B cell (primary cell): ENCODE data around the gene GARIN5A. TPM values are rescaled to one million over a fixed set of nuclear protein-coding genes. Genes with fewer than 3 reads are reported as not detected.

Experiments used
- ATAC-seq: fragments of 200-7000 bp; cut with Tn5 transposase; one replicate; pipeline ENCODE4 v1.10.0; 2021; ENCODE audit warnings: low read depth, mild to moderate bottlenecking, moderate number of reproducible peaks, moderate library complexity
- CTCF ChIA-PET: fragments of 350-600 bp; sonication (Branson Sonifier 250); formaldehyde crosslinking; loops from one replicate; lab custom pipeline; 2021; ENCODE audit warnings: antibody characterized with exemption, inconsistent platforms; lab: Charles Lee
- POLR2A ChIA-PET: fragments of 350-600 bp; sonication (Branson Sonifier 250); formaldehyde crosslinking; loops from one replicate; lab custom pipeline; 2021; ENCODE audit warnings: antibody characterized with exemption; lab: Charles Lee
- DNase-seq: peaks from one replicate; pipeline ENCODE4 v3.0.0; 2013
- H2AFZ ChIP-seq: 2 replicates; pipeline ENCODE4 v1.6.1; 2012; ENCODE audit warnings: mild to moderate bottlenecking, low read depth, low read length; ENCODE audit not compliant: insufficient read depth, poor library complexity, severe bottlenecking
- H3K27ac ChIP-seq, 2 donors: 1 replicate in 1 of 2; 2 replicates in 1 of 2; pipeline ENCODE4 v1.5.1; 2012 to 2013; ENCODE audit warnings: low read length in 2 of 2, mild to moderate bottlenecking in 2 of 2, moderate library complexity in 1 of 2
- H3K27me3 ChIP-seq, 4 experiments: fragments of 200-600 bp in 1 of 4; sonication (generic) in 1 of 4; replicated peaks in 1 of 4; 1 replicate in 2 of 4; 2 replicates in 2 of 4; pipeline versions ENCODE4 v1.6.1 to v1.7.0; 2013 to 2016; ENCODE audit warnings: low read length in 3 of 4, mild to moderate bottlenecking in 2 of 4, mixed read lengths in 1 of 4, moderate library complexity in 1 of 4; ENCODE audit not compliant: insufficient read depth in 4 of 4, control insufficient read depth in 3 of 4; ENCODE audit errors: control extremely low read depth in 1 of 4
- H3K36me3 ChIP-seq, 2 experiments: replicated peaks in 1 of 2; 1 replicate in 1 of 2; 2 replicates in 1 of 2; pipeline versions ENCODE4 v1.6.1 to v1.7.1; 2013; ENCODE audit warnings: low read length in 1 of 2; ENCODE audit not compliant: insufficient read depth in 2 of 2, control insufficient read depth in 1 of 2; ENCODE audit errors: control extremely low read depth in 1 of 2, extremely low read depth in 1 of 2
- H3K4me1 ChIP-seq, 2 donors: fragments of 200-600 bp in 1 of 2; sonication (generic) in 1 of 2; 1 replicate in 1 of 2; 2 replicates in 1 of 2; pipeline versions ENCODE4 v1.5.1 to v1.6.1; 2013 to 2017; ENCODE audit warnings: low read length in 2 of 2; ENCODE audit not compliant: control insufficient read depth in 2 of 2, insufficient read depth in 2 of 2
- H3K4me2 ChIP-seq: replicated peaks from 2 replicates; pipeline ENCODE3; 2012; ENCODE audit warnings: mild to moderate bottlenecking, low read depth, low read length; ENCODE audit not compliant: poor library complexity, severe bottlenecking
- H3K4me3 ChIP-seq, 5 experiments: fragments of 200-600 bp in 1 of 5; sonication (generic) in 1 of 5; 1 replicate in 3 of 5; 2 replicates in 2 of 5; pipeline versions ENCODE4 v1.5.1 to v1.7.0; 2011 to 2016; ENCODE audit warnings: low read length in 4 of 5, mild to moderate bottlenecking in 4 of 5, low read depth in 2 of 5, control low read depth in 1 of 5, moderate library complexity in 1 of 5; ENCODE audit not compliant: insufficient read depth in 1 of 5; ENCODE audit errors: control extremely low read depth in 1 of 5, extremely low read depth in 1 of 5
- H3K79me2 ChIP-seq: fragments of 200-600 bp; sonication (generic); one replicate; pipeline ENCODE4 v1.6.0; 2016; ENCODE audit warnings: low read length; ENCODE audit not compliant: control insufficient read depth, insufficient read depth
- H3K9ac ChIP-seq: fragments of 200-600 bp; sonication (generic); 2 replicates; pipeline ENCODE4 v1.6.1; 2017; ENCODE audit warnings: mild to moderate bottlenecking, low read length, moderate library complexity
- H3K9me3 ChIP-seq, 3 donors: one replicate each; pipeline versions ENCODE4 v1.6.1 to v1.7.1; 2013; ENCODE audit warnings: low read length in 2 of 3; ENCODE audit not compliant: control insufficient read depth in 2 of 3, insufficient read depth in 1 of 3; ENCODE audit errors: control extremely low read depth in 1 of 3
- H4K20me1 ChIP-seq: 2 replicates; pipeline ENCODE4 v1.6.0; 2012; ENCODE audit warnings: mild to moderate bottlenecking, low read length; ENCODE audit not compliant: insufficient read depth, control insufficient read depth, poor library complexity, severe bottlenecking
- H3K27ac Mint-ChIP-seq: one replicate; pipeline ENCODE4 v1.8.0; 2021; ENCODE audit warnings: mixed read lengths
- H3K27me3 Mint-ChIP-seq: one replicate; pipeline ENCODE4 v1.8.0; 2021; ENCODE audit warnings: mixed read lengths
- H3K4me1 Mint-ChIP-seq: one replicate; pipeline ENCODE4 v1.8.0; 2021; ENCODE audit warnings: mixed read lengths
- H3K4me3 Mint-ChIP-seq: one replicate; pipeline ENCODE4 v1.8.0; 2021; ENCODE audit warnings: mixed read lengths
- H3K9me3 Mint-ChIP-seq: one replicate; pipeline ENCODE4 v1.8.0; 2022; ENCODE audit warnings: mixed read lengths; ENCODE audit not compliant: insufficient read depth
- CTCF ChIP-seq: fragments of 200-600 bp; IDR thresholded peaks from one replicate; pipeline ENCODE4 v1.8.0; 2022; ENCODE audit warnings: antibody characterized with exemption, mild to moderate bottlenecking
- EZH2 ChIP-seq: IDR thresholded peaks from 2 replicates; pipeline ENCODE4 v1.6.1; 2012; ENCODE audit warnings: borderline replicate concordance, low read depth, mild to moderate bottlenecking, moderate library complexity, low read length; ENCODE audit not compliant: insufficient read depth, poor library complexity, severe bottlenecking
- WGBS: methylation state at CpG from one replicate; pipeline ENCODE4 v1.1.5; 2013; ENCODE audit warnings: missing lambda C conversion rate; ENCODE audit not compliant: insufficient coverage; 5-methylcytosine and 5-hydroxymethylcytosine counted together
- intact Hi-C: fragments of 100-400 bp; cut with micrococcal nuclease; formaldehyde crosslinking; loops from one replicate; pipeline ENCODE4 v1.10.0; 2022
- polyA plus RNA-seq: library from polyadenylated mRNA; depleted of rRNA; stranded (reverse); fragments of >200 nt; gene quantifications from 2 replicates; pipeline ENCODE4 v1.2.3, GENCODE V29; 2012
- total RNA-seq, 2 donors: library from RNA; stranded (reverse); fragments of 120-200 nt in 1 of 2; gene quantifications; 1 replicate in 1 of 2; 2 replicates in 1 of 2; pipeline versions ENCODE4 v1.2.3 to v1.2.4, GENCODE V29; 2013 to 2022

GARIN5A gene
- total and polyA plus RNA-seq, 2 donors (not counting 1 experiment from before 2014, with no cell fraction given) = 0.22 to 0.34 TPM

GRCh38 chr19:50513746-50514345 is 37.2 kb upstream of the GARIN5A start, which contains the start of gene ASPDH:
ASPDH (minus strand) TSS chr19:50513913; CDS start chr19:50513823, 90 bp downstream.
- Mint-ChIP-seq H3K27me3 (peaks cover 3% of the 10 kb centered on the region), H3K9me3 (no peaks in the 10 kb centered on the region), H3K27ac (peak within 1 kb of the TSS; percentile 59), H3K4me3 (no peak within 1 kb of the TSS), H3K4me1 (peaks cover 17% of the 10 kb centered on the region)
- no peaks in the 10 kb centered on the region for H4K20me1 ChIP-seq
- CTCF ChIA-PET = no interaction called here
- H2AFZ ChIP-seq = no peak within 1 kb of the TSS
- H3K27me3 ChIP-seq = peaks cover 0 to 25% (median 2%) of the 10 kb centered on the region in 4 experiments
- peaks cover 14 to 20% of the 10 kb centered on the region in 2 donors for H3K4me1 ChIP-seq
- H3K4me3 ChIP-seq = no peak within 1 kb of the TSS
- POLR2A ChIA-PET = no interaction called here
- WGBS = 67% methylated on average over 19 of the region's 22 CpGs
- intact Hi-C loops = no loop called here
- peaks cover 0 to 8% (median 0%) of the 10 kb centered on the region in 3 donors for H3K9me3 ChIP-seq
- H3K79me2 ChIP-seq = no peaks in the 10 kb centered on the region
- DNase-seq (no peak), ATAC-seq (no peak)
- H3K36me3 ChIP-seq = no peaks in the 10 kb centered on the region
- no peak within 1 kb of the TSS for H3K27ac ChIP-seq
- TF ChIP-seq EZH2 = no peak
- no peak for TF ChIP-seq CTCF
- H3K4me2 ChIP-seq = no peak within 1 kb of the TSS
- no peak within 1 kb of the TSS for H3K9ac ChIP-seq

- Histone ChIP-seq H3K9me3 (peaks cover 0 to 4% (median 0%) of the 10 kb centered on the region in 3 donors), H3K9ac (no peak overlapping the region), H3K79me2 (no peaks in the 10 kb centered on the region), H3K4me2 (no peak overlapping the region), H3K27ac (no peak overlapping the region), H2AFZ (no peak overlapping the region), H4K20me1 (no peaks in the 10 kb centered on the region), H3K36me3 (no peaks in the 10 kb centered on the region), H3K4me1 (peaks cover 14 to 20% of the 10 kb centered on the region in 2 donors), H3K27me3 (peaks cover 0 to 25% (median 2%) of the 10 kb centered on the region in 4 experiments), H3K4me3 (no peak overlapping the region)
- intact Hi-C loops = no loop called here
- DNase-seq = no peak
- TF ChIP-seq CTCF = no peak
- no peak for TF ChIP-seq EZH2
- Mint-ChIP-seq H3K4me1 (peaks cover 17% of the 10 kb centered on the region), H3K27me3 (peaks cover 3% of the 10 kb centered on the region), H3K4me3 (no peak overlapping the region), H3K9me3 (no peaks in the 10 kb centered on the region), H3K27ac (peak overlapping the region; percentile 59)
- POLR2A ChIA-PET = no interaction called here
- 83% methylated on average over 12 of the region's 12 CpGs for WGBS
- ATAC-seq = no peak
- CTCF ChIA-PET = no interaction called here
These were observed 36.5 kb upstream of the GARIN5A start for GRCh38 chr19:50512999-50513745.
